PC-9 (cell line): ENCODE measurements around the gene MCUR1. TPM values are rescaled to one million over a fixed set of nuclear protein-coding genes. Genes with fewer than 3 reads are reported as not detected.
"Not testable (repeated sequence)": the region's sequence is repeated elsewhere in the genome, so short reads cannot be mapped to it uniquely, and the experiment has no call there.

Experiments used
- BruUV-seq: library from RNA; stranded (reverse); fragments of 400-500 nt; replicated peaks from 2 replicates; lab custom pipeline; 2021; lab: Mats Ljungman, UMichigan
- CTCF ChIA-PET: fragments of 300-600 bp; sonication (Branson Sonifier 250); formaldehyde crosslinking; loops from one replicate; lab custom pipeline; 2022; ENCODE audit warnings: antibody characterized with exemption; lab: Charles Lee
- POLR2A ChIA-PET: fragments of 300-600 bp; sonication (Branson Sonifier 250); formaldehyde crosslinking; loops from one replicate; lab custom pipeline; 2022; ENCODE audit warnings: antibody characterized with exemption; ENCODE audit not compliant: unreplicated experiment; lab: Charles Lee
- DNase-seq, 2 experiments: peaks; one replicate each; pipeline versions ENCODE4 v3.0.0 to v3.0.0-alpha.2; 2015 to 2022; ENCODE audit warnings: mixed read lengths in 1 of 2
- H2AFZ ChIP-seq: fragments of 200-600 bp; sonication (generic); 2 replicates; pipeline ENCODE4 v1.8.1; 2017; ENCODE audit warnings: antibody characterized with exemption
- H3F3A ChIP-seq: fragments of 200-600 bp; sonication (generic); 2 replicates; pipeline ENCODE4 v1.8.1; 2017; ENCODE audit warnings: antibody characterized with exemption, mild to moderate bottlenecking, low read depth; ENCODE audit not compliant: insufficient read depth
- H3K27ac ChIP-seq: fragments of 200-600 bp; sonication (generic); 2 replicates; pipeline ENCODE4 v1.6.1; 2016; ENCODE audit warnings: mixed run types
- H3K27me3 ChIP-seq: fragments of 200-600 bp; sonication (generic); 2 replicates; pipeline ENCODE4 v1.6.1; 2016; ENCODE audit warnings: low read depth, mixed run types; ENCODE audit not compliant: insufficient read depth
- H3K36me3 ChIP-seq: fragments of 200-600 bp; sonication (generic); 2 replicates; pipeline ENCODE4 v1.6.1; 2016; ENCODE audit warnings: low read depth, mixed run types
- H3K4me1 ChIP-seq: fragments of 200-600 bp; sonication (generic); replicated peaks from 2 replicates; pipeline ENCODE4 v1.6.1; 2016; ENCODE audit warnings: mixed run types; ENCODE audit not compliant: insufficient read depth
- H3K4me2 ChIP-seq: fragments of 200-600 bp; sonication (generic); 2 replicates; pipeline ENCODE4 v1.6.1; 2017; ENCODE audit warnings: mixed run types
- H3K4me3 ChIP-seq: fragments of 200-600 bp; sonication (generic); 2 replicates; pipeline ENCODE4 v1.6.1; 2016; ENCODE audit warnings: mixed run types
- H3K79me2 ChIP-seq: fragments of 200-600 bp; sonication (generic); 2 replicates; pipeline ENCODE4 v1.6.1; 2017; ENCODE audit warnings: low read depth, mixed run types
- H3K9me2 ChIP-seq: fragments of 200-600 bp; sonication (generic); 2 replicates; pipeline ENCODE4 v1.8.1; 2017; ENCODE audit warnings: mild to moderate bottlenecking; ENCODE audit not compliant: insufficient read depth
- H3K9me3 ChIP-seq: fragments of 200-600 bp; sonication (generic); 2 replicates; pipeline ENCODE4 v1.8.1; 2016; ENCODE audit warnings: low read depth; ENCODE audit not compliant: insufficient read depth
- H4K20me1 ChIP-seq: fragments of 200-600 bp; sonication (generic); 2 replicates; pipeline ENCODE4 v1.8.1; 2017; ENCODE audit not compliant: insufficient read depth
- CTCF ChIP-seq: fragments of 200-600 bp; sonication (generic); conservative IDR thresholded peaks from 2 replicates; pipeline ENCODE4 v1.6.1; 2017; ENCODE audit warnings: mixed run types, antibody characterized with exemption, mild to moderate bottlenecking, moderate library complexity
- EZH2 ChIP-seq: fragments of 200-600 bp; sonication (generic); IDR thresholded peaks from 2 replicates; pipeline ENCODE4 v1.8.0; 2017; ENCODE audit warnings: antibody characterized with exemption, low read depth
- intact Hi-C: fragments of 100-400 bp; cut with micrococcal nuclease; formaldehyde crosslinking; loops from one replicate; pipeline ENCODE4 v1.10.0; 2022; ENCODE audit not compliant: unreplicated experiment
- total RNA-seq: library from RNA; stranded (reverse); gene quantifications from 2 replicates; pipeline ENCODE4 v1.2.3, GENCODE V29; 2021

The MCUR1 gene
- total RNA-seq, 1 experiment from 2014 or later: 45.9 TPM

GRCh38 chr6:13851803-13852202, 37.4 kb upstream of the MCUR1 start:
- H3K9me3 ChIP-seq: no peaks in the 10 kb centered on the region
- no peak overlapping the region for H3K4me2 ChIP-seq
- no peaks in the 10 kb centered on the region for H3F3A ChIP-seq
- H3K4me1 ChIP-seq: no peaks in the 10 kb centered on the region
- DNase-seq: no peak
- CTCF ChIA-PET: no interaction called here
- no peak overlapping the region for H3K4me3 ChIP-seq
- no TSS peak for BruUV-seq
- no peaks in the 10 kb centered on the region for H4K20me1 ChIP-seq
- H3K27me3 ChIP-seq: no peaks in the 10 kb centered on the region
- POLR2A ChIA-PET: no interaction called here
- H3K79me2 ChIP-seq: no peaks in the 10 kb centered on the region
- H3K9me2 ChIP-seq: no peaks in the 10 kb centered on the region
- no peak overlapping the region for H2AFZ ChIP-seq
- no peaks in the 10 kb centered on the region for H3K36me3 ChIP-seq
- intact Hi-C loops: no loop called here
- TF ChIP-seq CTCF: no peak
- H3K27ac ChIP-seq: no peak overlapping the region

GRCh38 chr6:13851330-13851729, 37.0 kb upstream of the MCUR1 start:
- H2AFZ ChIP-seq: no peak overlapping the region
- H3K27me3 ChIP-seq: no peaks in the 10 kb centered on the region
- no TSS peak for BruUV-seq
- H3K36me3 ChIP-seq: no peaks in the 10 kb centered on the region
- H3K27ac ChIP-seq: no peak overlapping the region
- TF ChIP-seq CTCF (no peak), EZH2 (no peak)
- no peaks in the 10 kb centered on the region for H3K9me3 ChIP-seq
- ChIA-PET CTCF (no interaction called here), POLR2A (no interaction called here)
- H3K4me2 ChIP-seq: no peak overlapping the region
- H3K9me2 ChIP-seq: no peaks in the 10 kb centered on the region
- no peaks in the 10 kb centered on the region for H3K79me2 ChIP-seq
- H3F3A ChIP-seq: no peaks in the 10 kb centered on the region
- no peaks in the 10 kb centered on the region for H4K20me1 ChIP-seq
- intact Hi-C loops: no loop called here
- no peak overlapping the region for H3K4me3 ChIP-seq
- DNase-seq: no peak
- no peaks in the 10 kb centered on the region for H3K4me1 ChIP-seq

GRCh38 chr6:13850690-13851089, 36.3 kb upstream of the MCUR1 start:
- CTCF ChIA-PET, H2AFZ ChIP-seq, H3K4me3 ChIP-seq, POLR2A ChIA-PET, H3K36me3 ChIP-seq, H3K4me2 ChIP-seq, H3K4me1 ChIP-seq, H3F3A ChIP-seq, BruUV-seq, H4K20me1 ChIP-seq, H3K9me3 ChIP-seq, H3K9me2 ChIP-seq, intact Hi-C loops, H3K27me3 ChIP-seq, H3K79me2 ChIP-seq, DNase-seq, H3K27ac ChIP-seq: not testable (repeated sequence)

- Histone ChIP-seq H4K20me1 (no peaks in the 10 kb centered on the region), H3K4me3 (no peak overlapping the region), H3K9me2 (no peaks in the 10 kb centered on the region), H3F3A (no peaks in the 10 kb centered on the region), H3K4me1 (no peaks in the 10 kb centered on the region), H3K27me3 (no peaks in the 10 kb centered on the region), H3K4me2 (no peak overlapping the region), H3K27ac (no peak overlapping the region), H2AFZ (no peak overlapping the region), H3K36me3 (no peaks in the 10 kb centered on the region), H3K79me2 (no peaks in the 10 kb centered on the region), H3K9me3 (no peaks in the 10 kb centered on the region)
- no peak for DNase-seq
- BruUV-seq: no TSS peak
- intact Hi-C loops: no loop called here
- POLR2A ChIA-PET: no interaction called here
- TF ChIP-seq EZH2 (no peak), CTCF (no peak)
- CTCF ChIA-PET: no interaction called here
These were observed 34.3 kb upstream of the MCUR1 start for GRCh38 chr6:13848522-13849150.
